ENCODE data around the gene NXPE3.

NXPE3 gene

DNA sequence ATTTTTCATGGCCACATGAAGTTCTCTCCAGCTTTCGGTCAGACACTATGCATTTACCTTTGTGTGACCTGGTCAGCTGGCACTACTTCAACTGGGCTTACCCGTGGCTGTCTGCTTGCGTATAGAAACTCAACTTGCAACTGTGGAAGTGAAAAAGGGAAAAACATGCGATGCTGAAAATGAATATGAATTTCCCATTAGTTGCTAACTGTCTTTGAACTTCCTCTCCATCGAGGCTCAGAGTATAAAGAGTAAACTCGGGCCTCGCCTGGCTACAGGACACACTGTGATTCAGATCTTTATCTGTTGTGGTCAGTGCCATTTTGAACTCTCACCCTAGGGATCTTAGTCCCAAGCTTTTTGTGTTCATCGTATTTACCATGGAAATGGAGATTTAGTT, 97.1 kb downstream of the NXPE3 start:
- Histone ChIP-seq H3K9me2 (replicated peaks; ENCODE audit: insufficient read depth, low read length) (no peaks in the 10 kb centered on the region), H3K9me3 (ENCODE audit: insufficient read depth, low read length) (no peaks in the 10 kb centered on the region), H3K4me3 (ENCODE audit: insufficient read depth, low read length, poor library complexity, severe bottlenecking) (no peak overlapping the region), H4K20me1 (ENCODE audit: low read depth, low read length) (no peaks in the 10 kb centered on the region), H3F3A (ENCODE audit: insufficient read depth) (0 out of 2 replicates have a peak, but pooled peaks cover 3% of the 10 kb centered on the region), H2AFZ (ENCODE audit: low read depth, low read length, severe bottlenecking) (no peak overlapping the region), H3K79me2 (ENCODE audit: insufficient read depth, low read length) (no peaks in the 10 kb centered on the region), H3K4me2 (ENCODE audit: low read depth, low read length, poor library complexity, severe bottlenecking) (no peak overlapping the region), H3K36me3 (ENCODE audit: low read length) (no peaks in the 10 kb centered on the region), H3K9ac (ENCODE audit: low read length) (no peak overlapping the region), H3K27ac (ENCODE audit: low read depth, low read length) (no peak overlapping the region), H3K27me3 (ENCODE audit: low read length) (no peaks in the 10 kb centered on the region)
- no peak for TF ChIP-seq EZH2phosphoT487 (conservative IDR thresholded peaks at IDR 0.05; ENCODE audit: low read length)
- TF ChIP-seq, protein P1, sequence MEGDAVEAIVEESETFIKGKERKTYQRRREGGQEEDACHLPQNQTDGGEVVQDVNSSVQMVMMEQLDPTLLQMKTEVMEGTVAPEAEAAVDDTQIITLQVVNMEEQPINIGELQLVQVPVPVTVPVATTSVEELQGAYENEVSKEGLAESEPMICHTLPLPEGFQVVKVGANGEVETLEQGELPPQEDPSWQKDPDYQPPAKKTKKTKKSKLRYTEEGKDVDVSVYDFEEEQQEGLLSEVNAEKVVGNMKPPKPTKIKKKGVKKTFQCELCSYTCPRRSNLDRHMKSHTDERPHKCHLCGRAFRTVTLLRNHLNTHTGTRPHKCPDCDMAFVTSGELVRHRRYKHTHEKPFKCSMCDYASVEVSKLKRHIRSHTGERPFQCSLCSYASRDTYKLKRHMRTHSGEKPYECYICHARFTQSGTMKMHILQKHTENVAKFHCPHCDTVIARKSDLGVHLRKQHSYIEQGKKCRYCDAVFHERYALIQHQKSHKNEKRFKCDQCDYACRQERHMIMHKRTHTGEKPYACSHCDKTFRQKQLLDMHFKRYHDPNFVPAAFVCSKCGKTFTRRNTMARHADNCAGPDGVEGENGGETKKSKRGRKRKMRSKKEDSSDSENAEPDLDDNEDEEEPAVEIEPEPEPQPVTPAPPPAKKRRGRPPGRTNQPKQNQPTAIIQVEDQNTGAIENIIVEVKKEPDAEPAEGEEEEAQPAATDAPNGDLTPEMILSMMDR (IDR thresholded peaks at IDR 0.05; ENCODE audit: insufficient read depth, low read length, poor library complexity, severe bottlenecking) = no peak
